ENCODE data around the gene ESR1.
"Not testable (repeated sequence)": the region's sequence is repeated elsewhere in the genome, so short reads cannot be mapped to it uniquely, and the experiment has no call there.

The ESR1 gene

GRCh38 chr6:151962246-151962846, 154.9 kb downstream of the ESR1 start:
- no peaks in the 10 kb centered on the region for H3K27me3 ChIP-seq (ENCODE audit: control insufficient read depth, insufficient read depth, low read length)
- no peak overlapping the region for H3K9ac ChIP-seq (ENCODE audit: low read length)
- no peaks in the 10 kb centered on the region for H3K4me1 ChIP-seq (ENCODE audit: control insufficient read depth, insufficient read depth, low read length)
- H3K36me3 ChIP-seq (ENCODE audit: control insufficient read depth, insufficient read depth, low read length): no peaks in the 10 kb centered on the region
- no peak overlapping the region for H3K4me3 ChIP-seq (ENCODE audit: low read length)
- no peaks in the 10 kb centered on the region for H3K9me3 ChIP-seq (ENCODE audit: control insufficient read depth, low read length)

- no peaks in the 10 kb centered on the region for H3K36me3 ChIP-seq (ENCODE audit: control insufficient read depth, insufficient read depth, low read length)
- no peaks in the 10 kb centered on the region for H3K27me3 ChIP-seq (ENCODE audit: control insufficient read depth, insufficient read depth, low read length)
- no peak overlapping the region for H3K9ac ChIP-seq (ENCODE audit: low read length)
- H3K9me3 ChIP-seq (ENCODE audit: control insufficient read depth, low read length): no peaks in the 10 kb centered on the region
- no peaks in the 10 kb centered on the region for H3K4me1 ChIP-seq (ENCODE audit: control insufficient read depth, insufficient read depth, low read length)
- no peak overlapping the region for H3K4me3 ChIP-seq (ENCODE audit: low read length)
Observed at GRCh38 chr6:151963001-151963400, 155.5 kb downstream of the ESR1 start.

- not testable (repeated sequence) for H3K36me3 ChIP-seq (ENCODE audit: control insufficient read depth, insufficient read depth, low read length); H3K9ac ChIP-seq (ENCODE audit: low read length); H3K9me3 ChIP-seq (ENCODE audit: control insufficient read depth, low read length); H3K27me3 ChIP-seq (ENCODE audit: control insufficient read depth, insufficient read depth, low read length); H3K4me1 ChIP-seq (ENCODE audit: control insufficient read depth, insufficient read depth, low read length); H3K4me3 ChIP-seq (ENCODE audit: low read length)
Observed at GRCh38 chr6:151964412-151964811, 156.9 kb downstream of the ESR1 start.

- H3K36me3 ChIP-seq (ENCODE audit: control insufficient read depth, insufficient read depth, low read length): no peaks in the 10 kb centered on the region
- no peaks in the 10 kb centered on the region for H3K9me3 ChIP-seq (ENCODE audit: control insufficient read depth, low read length)
- H3K4me1 ChIP-seq (ENCODE audit: control insufficient read depth, insufficient read depth, low read length): no peaks in the 10 kb centered on the region
- no peaks in the 10 kb centered on the region for H3K27me3 ChIP-seq (ENCODE audit: control insufficient read depth, insufficient read depth, low read length)
- no peak overlapping the region for H3K4me3 ChIP-seq (ENCODE audit: low read length)
- H3K9ac ChIP-seq (ENCODE audit: low read length): no peak overlapping the region
Observed at GRCh38 chr6:151974061-151974617, 166.7 kb downstream of the ESR1 start.

GRCh38 chr6:151975795-151976194, 168.3 kb downstream of the ESR1 start:
- no peaks in the 10 kb centered on the region for H3K36me3 ChIP-seq (ENCODE audit: control insufficient read depth, insufficient read depth, low read length)
- no peaks in the 10 kb centered on the region for H3K27me3 ChIP-seq (ENCODE audit: control insufficient read depth, insufficient read depth, low read length)
- H3K9me3 ChIP-seq (ENCODE audit: control insufficient read depth, low read length): no peaks in the 10 kb centered on the region
- H3K4me3 ChIP-seq (ENCODE audit: low read length): no peak overlapping the region
- no peak overlapping the region for H3K9ac ChIP-seq (ENCODE audit: low read length)
- H3K4me1 ChIP-seq (ENCODE audit: control insufficient read depth, insufficient read depth, low read length): no peaks in the 10 kb centered on the region

GRCh38 chr6:151988199-151988598, 180.7 kb downstream of the ESR1 start:
- not testable (repeated sequence) for H3K4me3 ChIP-seq (ENCODE audit: low read length); H3K36me3 ChIP-seq (ENCODE audit: control insufficient read depth, insufficient read depth, low read length); H3K9ac ChIP-seq (ENCODE audit: low read length); H3K27me3 ChIP-seq (ENCODE audit: control insufficient read depth, insufficient read depth, low read length); H3K9me3 ChIP-seq (ENCODE audit: control insufficient read depth, low read length); H3K4me1 ChIP-seq (ENCODE audit: control insufficient read depth, insufficient read depth, low read length)

GRCh38 chr6:151992091-151992490, 184.6 kb downstream of the ESR1 start:
- no peaks in the 10 kb centered on the region for H3K27me3 ChIP-seq (ENCODE audit: control insufficient read depth, insufficient read depth, low read length)
- H3K36me3 ChIP-seq (ENCODE audit: control insufficient read depth, insufficient read depth, low read length): no peaks in the 10 kb centered on the region
- H3K9me3 ChIP-seq (ENCODE audit: control insufficient read depth, low read length): no peaks in the 10 kb centered on the region
- no peak overlapping the region for H3K4me3 ChIP-seq (ENCODE audit: low read length)
- no peaks in the 10 kb centered on the region for H3K4me1 ChIP-seq (ENCODE audit: control insufficient read depth, insufficient read depth, low read length)
- no peak overlapping the region for H3K9ac ChIP-seq (ENCODE audit: low read length)

- no peaks in the 10 kb centered on the region for H3K36me3 ChIP-seq (ENCODE audit: control insufficient read depth, insufficient read depth, low read length)
- no peak overlapping the region for H3K4me3 ChIP-seq (ENCODE audit: low read length)
- H3K4me1 ChIP-seq (ENCODE audit: control insufficient read depth, insufficient read depth, low read length): no peaks in the 10 kb centered on the region
- H3K27me3 ChIP-seq (ENCODE audit: control insufficient read depth, insufficient read depth, low read length): no peaks in the 10 kb centered on the region
- H3K9me3 ChIP-seq (ENCODE audit: control insufficient read depth, low read length): no peaks in the 10 kb centered on the region
- no peak overlapping the region for H3K9ac ChIP-seq (ENCODE audit: low read length)
Observed at GRCh38 chr6:151993364-151993763, 185.9 kb downstream of the ESR1 start.

- Histone ChIP-seq H3K4me1 (ENCODE audit: control insufficient read depth, insufficient read depth, low read length) (no peaks in the 10 kb centered on the region), H3K4me3 (ENCODE audit: low read length) (no peak overlapping the region), H3K27me3 (ENCODE audit: control insufficient read depth, insufficient read depth, low read length) (no peaks in the 10 kb centered on the region), H3K9ac (ENCODE audit: low read length) (no peak overlapping the region), H3K9me3 (ENCODE audit: control insufficient read depth, low read length) (no peaks in the 10 kb centered on the region), H3K36me3 (ENCODE audit: control insufficient read depth, insufficient read depth, low read length) (no peaks in the 10 kb centered on the region)
Observed at GRCh38 chr6:151998784-151999183, 191.3 kb downstream of the ESR1 start.

- Histone ChIP-seq H3K9ac (ENCODE audit: low read length) (no peak overlapping the region), H3K4me3 (ENCODE audit: low read length) (no peak overlapping the region), H3K4me1 (ENCODE audit: control insufficient read depth, insufficient read depth, low read length) (no peaks in the 10 kb centered on the region), H3K36me3 (ENCODE audit: control insufficient read depth, insufficient read depth, low read length) (no peaks in the 10 kb centered on the region), H3K27me3 (ENCODE audit: control insufficient read depth, insufficient read depth, low read length) (no peaks in the 10 kb centered on the region), H3K9me3 (ENCODE audit: control insufficient read depth, low read length) (no peaks in the 10 kb centered on the region)
Observed at GRCh38 chr6:151999194-151999593, 191.7 kb downstream of the ESR1 start.

GRCh38 chr6:152001408-152001807, 193.9 kb downstream of the ESR1 start:
- no peaks in the 10 kb centered on the region for H3K4me1 ChIP-seq (ENCODE audit: control insufficient read depth, insufficient read depth, low read length)
- H3K27me3 ChIP-seq (ENCODE audit: control insufficient read depth, insufficient read depth, low read length): no peaks in the 10 kb centered on the region
- no peak overlapping the region for H3K4me3 ChIP-seq (ENCODE audit: low read length)
- H3K9ac ChIP-seq (ENCODE audit: low read length): no peak overlapping the region
- H3K9me3 ChIP-seq (ENCODE audit: control insufficient read depth, low read length): no peaks in the 10 kb centered on the region
- no peaks in the 10 kb centered on the region for H3K36me3 ChIP-seq (ENCODE audit: control insufficient read depth, insufficient read depth, low read length)

- H3K9me3 ChIP-seq (ENCODE audit: control insufficient read depth, low read length): no peaks in the 10 kb centered on the region
- H3K9ac ChIP-seq (ENCODE audit: low read length): no peak overlapping the region
- no peaks in the 10 kb centered on the region for H3K36me3 ChIP-seq (ENCODE audit: control insufficient read depth, insufficient read depth, low read length)
- no peaks in the 10 kb centered on the region for H3K4me1 ChIP-seq (ENCODE audit: control insufficient read depth, insufficient read depth, low read length)
- no peaks in the 10 kb centered on the region for H3K27me3 ChIP-seq (ENCODE audit: control insufficient read depth, insufficient read depth, low read length)
- H3K4me3 ChIP-seq (ENCODE audit: low read length): no peak overlapping the region
Observed at GRCh38 chr6:152002306-152002705, 194.8 kb downstream of the ESR1 start.

GRCh38 chr6:152004036-152004566, 196.6 kb downstream of the ESR1 start:
- no peaks in the 10 kb centered on the region for H3K4me1 ChIP-seq (ENCODE audit: control insufficient read depth, insufficient read depth, low read length)
- no peak overlapping the region for H3K4me3 ChIP-seq (ENCODE audit: low read length)
- no peaks in the 10 kb centered on the region for H3K9me3 ChIP-seq (ENCODE audit: control insufficient read depth, low read length)
- H3K9ac ChIP-seq (ENCODE audit: low read length): no peak overlapping the region
- no peaks in the 10 kb centered on the region for H3K36me3 ChIP-seq (ENCODE audit: control insufficient read depth, insufficient read depth, low read length)
- no peaks in the 10 kb centered on the region for H3K27me3 ChIP-seq (ENCODE audit: control insufficient read depth, insufficient read depth, low read length)

Data from mucosa of stomach (tissue), 1 donor.